CD14-positive monocyte (primary cell): ENCODE measurements around the gene DHRS7B. TPM values are rescaled to one million over a fixed set of nuclear protein-coding genes. Genes with fewer than 3 reads are reported as not detected.

Experiments used
- DNase-seq, 3 donors: peaks; one replicate each; pipeline ENCODE4 v3.0.0-alpha.2; 2011 to 2022
- H2AFZ ChIP-seq: 2 replicates; pipeline ENCODE4 v1.6.0; 2012; ENCODE audit warnings: mild to moderate bottlenecking, low read depth, low read length, inconsistent platforms; ENCODE audit not compliant: insufficient read depth, poor library complexity, severe bottlenecking
- H3K27ac ChIP-seq, 2 donors: 1 replicate in 1 of 2; 2 replicates in 1 of 2; pipeline ENCODE4 v1.5.1; 2012 to 2013; ENCODE audit warnings: low read length in 2 of 2, control low read depth in 1 of 2, inconsistent platforms in 1 of 2, low read depth in 1 of 2, mild to moderate bottlenecking in 1 of 2
- H3K27me3 ChIP-seq, 2 donors: one replicate each; pipeline versions ENCODE4 v1.6.0 to v1.6.1; 2011 to 2013; ENCODE audit warnings: low read length in 2 of 2; ENCODE audit not compliant: control insufficient read depth in 2 of 2, insufficient read depth in 2 of 2
- H3K36me3 ChIP-seq, 2 donors: replicated peaks in 1 of 2; 1 replicate in 1 of 2; 2 replicates in 1 of 2; pipeline versions ENCODE4 v1.5.1 to v1.6.1; 2012 to 2013; ENCODE audit warnings: low read length in 2 of 2, control low read depth in 1 of 2, inconsistent platforms in 1 of 2, mild to moderate bottlenecking in 1 of 2; ENCODE audit not compliant: insufficient read depth in 2 of 2, control insufficient read depth in 1 of 2
- H3K4me1 ChIP-seq, 2 donors: 1 replicate in 1 of 2; 2 replicates in 1 of 2; pipeline versions ENCODE4 v1.5.1 to v1.6.1; 2012 to 2013; ENCODE audit warnings: low read length in 2 of 2, control low read depth in 1 of 2, inconsistent platforms in 1 of 2, mild to moderate bottlenecking in 1 of 2, moderate library complexity in 1 of 2; ENCODE audit not compliant: insufficient read depth in 2 of 2, control insufficient read depth in 1 of 2
- H3K4me2 ChIP-seq: replicated peaks from 2 replicates; pipeline ENCODE3; 2012; ENCODE audit warnings: low read length, moderate library complexity, mild to moderate bottlenecking; ENCODE audit not compliant: poor library complexity, severe bottlenecking; ENCODE audit errors: extremely low read depth
- H3K4me3 ChIP-seq, 3 experiments: fragments of 200-600 bp in 1 of 3; sonication (generic) in 1 of 3; replicated peaks in 1 of 3; 1 replicate in 2 of 3; 2 replicates in 1 of 3; pipeline ENCODE4 v1.5.1; 2011 to 2013; ENCODE audit warnings: low read length in 3 of 3, mild to moderate bottlenecking in 3 of 3, control low read depth in 2 of 3, low read depth in 2 of 3, inconsistent platforms in 1 of 3, moderate library complexity in 1 of 3
- H3K79me2 ChIP-seq: 2 replicates; pipeline ENCODE4 v1.6.0; 2012; ENCODE audit warnings: mild to moderate bottlenecking, control low read depth, inconsistent platforms, low read length, moderate library complexity; ENCODE audit not compliant: insufficient read depth
- H3K9ac ChIP-seq: 2 replicates; pipeline ENCODE4 v1.6.0; 2017; ENCODE audit warnings: low read length, mild to moderate bottlenecking; ENCODE audit not compliant: insufficient read depth, poor library complexity, severe bottlenecking
- H3K9me3 ChIP-seq, 2 donors: replicated peaks in 1 of 2; 1 replicate in 1 of 2; 2 replicates in 1 of 2; pipeline versions ENCODE4 v1.5.1 to v1.6.1; 2012 to 2013; ENCODE audit warnings: low read length in 2 of 2, control low read depth in 1 of 2; ENCODE audit not compliant: control insufficient read depth in 1 of 2, insufficient read depth in 1 of 2
- H4K20me1 ChIP-seq: 2 replicates; pipeline ENCODE4 v1.6.0; 2012; ENCODE audit warnings: mild to moderate bottlenecking, low read length, control low read depth, moderate library complexity; ENCODE audit not compliant: insufficient read depth
- H3K27ac Mint-ChIP-seq, 7 donors: one replicate each; pipeline ENCODE4 v1.8.0; 2020; ENCODE audit warnings: mild to moderate bottlenecking in 7 of 7, mixed read lengths in 7 of 7, moderate library complexity in 6 of 7, inconsistent platforms in 2 of 7
- H3K27me3 Mint-ChIP-seq, 3 donors: one replicate each; pipeline ENCODE4 v1.8.0; 2021 to 2022; ENCODE audit warnings: low read depth in 3 of 3, mild to moderate bottlenecking in 3 of 3, mixed read lengths in 3 of 3, moderate library complexity in 3 of 3, inconsistent platforms in 1 of 3
- H3K36me3 Mint-ChIP-seq, 2 donors: one replicate each; pipeline ENCODE4 v1.8.0; 2020; ENCODE audit warnings: mixed read lengths in 2 of 2, inconsistent platforms in 1 of 2, mild to moderate bottlenecking in 1 of 2
- H3K4me1 Mint-ChIP-seq: one replicate; pipeline ENCODE4 v1.8.0; 2020; ENCODE audit warnings: mild to moderate bottlenecking, mixed read lengths
- H3K4me3 Mint-ChIP-seq, 2 donors: one replicate each; pipeline ENCODE4 v1.8.0; 2020; ENCODE audit warnings: mild to moderate bottlenecking in 2 of 2, mixed read lengths in 2 of 2, moderate library complexity in 1 of 2
- H3K9me3 Mint-ChIP-seq, 7 donors: one replicate each; pipeline ENCODE4 v1.8.0; 2020 to 2022; ENCODE audit warnings: mixed read lengths in 7 of 7, mild to moderate bottlenecking in 6 of 7, moderate library complexity in 6 of 7, inconsistent platforms in 2 of 7
- WGBS: methylation state at CpG from one replicate; pipeline ENCODE4 v1.1.5; 2013; ENCODE audit warnings: missing lambda C conversion rate; ENCODE audit not compliant: insufficient coverage; 5-methylcytosine and 5-hydroxymethylcytosine counted together
- intact Hi-C, 2 donors: fragments of 100-400 bp; cut with micrococcal nuclease; formaldehyde crosslinking; loops; one replicate each; pipeline versions ENCODE4 v1.15.0 to v1.15.1; 2023
- polyA plus RNA-seq, 3 donors: library from polyadenylated mRNA; depleted of rRNA in 1 of 3; unstranded in 2 of 3; stranded (reverse) in 1 of 3; fragments of 300-500 nt in 2 of 3; fragments of >200 nt in 1 of 3; fragmentation: Illumina TruSeq in 2 of 3; gene quantifications; 1 replicate in 2 of 3; 2 replicates in 1 of 3; pipeline ENCODE4 v1.2.3, GENCODE V29; 2012 to 2021
- TF ChIP-seq, protein P1 (sequence below): fragments of 200-600 bp; IDR thresholded peaks from one replicate; pipeline ENCODE4 v1.8.0; 2022; ENCODE audit warnings: antibody characterized with exemption, mild to moderate bottlenecking

Gene DHRS7B
- polyA plus RNA-seq, 3 donors, result 23.2 to 37.8 (median 33.9) TPM

DNA sequence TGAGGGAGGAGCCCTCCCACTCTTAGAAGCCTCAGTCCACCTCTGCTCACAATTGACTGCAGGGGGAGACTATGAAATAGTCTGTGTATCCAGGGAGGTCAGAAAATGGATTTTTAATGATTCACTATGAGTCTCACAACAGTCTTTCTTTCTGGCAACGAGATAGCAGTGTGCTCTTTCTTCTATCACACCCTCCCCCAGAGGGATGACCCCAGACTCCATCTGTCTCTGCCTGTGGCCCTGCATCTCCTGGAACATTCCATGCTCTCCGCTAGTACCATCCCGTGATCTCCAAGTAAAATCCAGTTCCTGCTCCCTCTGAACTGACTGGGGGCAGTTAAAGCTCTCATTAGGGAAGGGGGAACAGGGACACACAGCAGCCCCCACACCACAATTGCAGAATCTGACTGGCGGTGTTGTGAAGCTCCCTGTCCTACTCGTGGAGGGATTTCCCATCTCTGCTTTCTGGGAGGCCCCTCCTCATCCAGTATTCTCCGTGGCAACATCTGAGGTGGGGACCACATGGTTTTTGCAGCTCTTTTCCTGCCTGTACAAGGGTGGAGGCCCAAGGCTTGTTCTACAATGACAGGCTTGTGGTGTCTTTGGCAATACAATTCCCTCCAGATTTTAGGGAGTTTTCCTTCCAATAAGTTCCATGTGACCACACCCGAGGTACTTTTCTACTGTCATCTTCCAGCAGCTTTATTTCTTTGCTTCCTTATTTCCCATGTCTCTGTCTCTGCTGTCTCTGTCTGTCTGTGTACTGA, 107.0 kb downstream of the DHRS7B start:
- peaks cover 14 to 18% of the 10 kb centered on the region in 2 donors for H3K9me3 ChIP-seq
- H3K27ac ChIP-seq, result no peak overlapping the region
- intact Hi-C loops, result no loop called here
- no peak overlapping the region for H2AFZ ChIP-seq
- 77% methylated on average over 6 of the region's 7 CpGs for WGBS
- H3K4me1 Mint-ChIP-seq, result peaks cover 16% of the 10 kb centered on the region
- H3K9me3 Mint-ChIP-seq, result peaks cover 12 to 27% (median 15%) of the 10 kb centered on the region in 7 donors
- peaks cover 2 to 8% of the 10 kb centered on the region in 2 donors for H3K36me3 Mint-ChIP-seq
- H3K4me3 Mint-ChIP-seq, result no peak overlapping the region
- no peaks in the 10 kb centered on the region for H4K20me1 ChIP-seq
- no peak overlapping the region for H3K9ac ChIP-seq
- no peak overlapping the region for H3K4me2 ChIP-seq
- TF ChIP-seq, protein P1, sequence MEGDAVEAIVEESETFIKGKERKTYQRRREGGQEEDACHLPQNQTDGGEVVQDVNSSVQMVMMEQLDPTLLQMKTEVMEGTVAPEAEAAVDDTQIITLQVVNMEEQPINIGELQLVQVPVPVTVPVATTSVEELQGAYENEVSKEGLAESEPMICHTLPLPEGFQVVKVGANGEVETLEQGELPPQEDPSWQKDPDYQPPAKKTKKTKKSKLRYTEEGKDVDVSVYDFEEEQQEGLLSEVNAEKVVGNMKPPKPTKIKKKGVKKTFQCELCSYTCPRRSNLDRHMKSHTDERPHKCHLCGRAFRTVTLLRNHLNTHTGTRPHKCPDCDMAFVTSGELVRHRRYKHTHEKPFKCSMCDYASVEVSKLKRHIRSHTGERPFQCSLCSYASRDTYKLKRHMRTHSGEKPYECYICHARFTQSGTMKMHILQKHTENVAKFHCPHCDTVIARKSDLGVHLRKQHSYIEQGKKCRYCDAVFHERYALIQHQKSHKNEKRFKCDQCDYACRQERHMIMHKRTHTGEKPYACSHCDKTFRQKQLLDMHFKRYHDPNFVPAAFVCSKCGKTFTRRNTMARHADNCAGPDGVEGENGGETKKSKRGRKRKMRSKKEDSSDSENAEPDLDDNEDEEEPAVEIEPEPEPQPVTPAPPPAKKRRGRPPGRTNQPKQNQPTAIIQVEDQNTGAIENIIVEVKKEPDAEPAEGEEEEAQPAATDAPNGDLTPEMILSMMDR, result no peak
- no peak overlapping the region for H3K4me3 ChIP-seq
- H3K36me3 ChIP-seq, result no peaks in the 10 kb centered on the region
- H3K27me3 Mint-ChIP-seq, result peaks cover 0 to 7% (median 6%) of the 10 kb centered on the region in 3 donors
- peak overlapping the region in 1 of 7 donors; percentile 29 for H3K27ac Mint-ChIP-seq
- peaks cover 4 to 9% of the 10 kb centered on the region in 2 donors for H3K4me1 ChIP-seq
- no peak for DNase-seq
- H3K79me2 ChIP-seq, result no peaks in the 10 kb centered on the region
- H3K27me3 ChIP-seq, result no peaks in the 10 kb centered on the region

DNA sequence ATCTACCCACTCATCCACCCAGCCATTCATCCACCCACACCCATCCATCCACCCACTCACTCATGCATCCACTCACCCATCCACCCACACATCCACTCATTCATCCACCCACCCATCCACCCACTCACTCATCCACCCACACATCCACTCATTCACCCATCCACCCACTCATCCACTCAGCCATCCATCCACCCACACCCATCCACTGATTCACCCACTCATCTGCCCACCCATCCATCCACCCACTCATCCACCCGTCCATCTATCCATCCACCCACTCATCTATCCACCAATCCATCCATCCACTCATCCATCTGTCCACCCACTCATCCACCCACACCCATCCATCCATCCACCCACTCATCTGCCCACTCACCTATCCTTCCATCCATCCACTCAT, 109.2 kb downstream of the DHRS7B start:
- WGBS, result 100% methylated on average over 1 of the region's 1 CpG
- no peak for DNase-seq
- H3K27ac Mint-ChIP-seq, result no peak overlapping the region

More for the DNA sequence above, 109.2 kb downstream of the DHRS7B start:
- Histone ChIP-seq H3K27me3 (no peaks in the 10 kb centered on the region), H3K79me2 (no peaks in the 10 kb centered on the region), H3K4me3 (no peak overlapping the region), H2AFZ (no peak overlapping the region), H4K20me1 (peaks cover 13% of the 10 kb centered on the region), H3K36me3 (no peaks in the 10 kb centered on the region), H3K4me2 (no peak overlapping the region), H3K27ac (no peak overlapping the region), H3K9ac (no peak overlapping the region), H3K9me3 (peaks cover 14 to 18% of the 10 kb centered on the region in 2 donors), H3K4me1 (peaks cover 0 to 11% of the 10 kb centered on the region in 2 donors)
- intact Hi-C loops, result no loop called here
- Mint-ChIP-seq H3K4me3 (no peak overlapping the region), H3K27me3 (peaks cover 0 to 7% (median 6%) of the 10 kb centered on the region in 3 donors), H3K9me3 (peaks cover 5 to 20% (median 15%) of the 10 kb centered on the region in 7 donors), H3K4me1 (peaks cover 15% of the 10 kb centered on the region), H3K36me3 (peaks cover 2 to 14% of the 10 kb centered on the region in 2 donors)
- TF ChIP-seq, protein P1, result no peak
